Prostate gland (tissue), 2 donors: Measurements from ENCODE around the gene STEAP3. TPM values are rescaled to one million over a fixed set of nuclear protein-coding genes. Genes with fewer than 3 reads are reported as not detected.

Source experiments
- DNase-seq: peaks from one replicate; pipeline ENCODE4 v3.0.0-alpha.2; 2019; ENCODE audit warnings: low spot score
- H3K27ac ChIP-seq, 2 donors: fragments of 200-600 bp; sonication (generic); 2 replicates each; pipeline ENCODE4 v1.5.1; 2017 to 2019
- H3K27me3 ChIP-seq: fragments of 200-600 bp; sonication (generic); replicated peaks from 2 replicates; pipeline ENCODE4 v1.5.1; 2019; ENCODE audit not compliant: insufficient read depth
- H3K36me3 ChIP-seq, 2 donors: fragments of 200-600 bp; sonication (generic); 1 replicate in 1 of 2; 2 replicates in 1 of 2; pipeline versions ENCODE4 v1.5.1 to v1.8.1; 2017 to 2019
- H3K4me1 ChIP-seq: fragments of 200-600 bp; sonication (generic); replicated peaks from 2 replicates; pipeline ENCODE4 v1.5.1; 2019
- H3K4me3 ChIP-seq, 2 donors: fragments of 200-600 bp; sonication (generic); 2 replicates each; pipeline ENCODE4 v1.5.1; 2017 to 2019
- H3K9me3 ChIP-seq: fragments of 200-600 bp; sonication (generic); 2 replicates; pipeline ENCODE4 v1.5.1; 2017
- POLR2A ChIP-seq: fragments of 450-650 bp; IDR thresholded peaks from one replicate; pipeline ENCODE4 v1.6.1; 2016; ENCODE audit warnings: antibody characterized with exemption, mild to moderate bottlenecking
- POLR2AphosphoS5 ChIP-seq: sonication (generic); formaldehyde crosslinking; IDR thresholded peaks from one replicate; pipeline ENCODE4 v1.6.1; 2017; ENCODE audit warnings: antibody characterized with exemption
- WGBS: methylation state at CpG from one replicate; pipeline ENCODE4 v1.1.5; 2018; 5-methylcytosine and 5-hydroxymethylcytosine counted together
- intact Hi-C: fragments of 100-400 bp; cut with DNase I; formaldehyde crosslinking; loops from one replicate; pipeline ENCODE4 v1.14.2; 2022
- total RNA-seq, 2 donors: library from RNA; depleted of rRNA; stranded (reverse); fragments of >200 nt; gene quantifications; one replicate each; pipeline ENCODE4 v1.1.0, GENCODE V29; 2016
- TF ChIP-seq, protein P1 (sequence below), 4 experiments: fragments of 200-600 bp in 2 of 4; fragments of 450-650 bp in 2 of 4; sonication (generic) in 2 of 4; IDR thresholded peaks; 1 replicate in 3 of 4; 2 replicates in 1 of 4; pipeline ENCODE4 v1.5.1; 2016 to 2019; ENCODE audit warnings: antibody characterized with exemption in 4 of 4, mild to moderate bottlenecking in 2 of 4, moderate library complexity in 2 of 4

STEAP3 gene
- total RNA-seq, 2 donors from 2014 or later, result 15.3 to 25.1 TPM

DNA sequence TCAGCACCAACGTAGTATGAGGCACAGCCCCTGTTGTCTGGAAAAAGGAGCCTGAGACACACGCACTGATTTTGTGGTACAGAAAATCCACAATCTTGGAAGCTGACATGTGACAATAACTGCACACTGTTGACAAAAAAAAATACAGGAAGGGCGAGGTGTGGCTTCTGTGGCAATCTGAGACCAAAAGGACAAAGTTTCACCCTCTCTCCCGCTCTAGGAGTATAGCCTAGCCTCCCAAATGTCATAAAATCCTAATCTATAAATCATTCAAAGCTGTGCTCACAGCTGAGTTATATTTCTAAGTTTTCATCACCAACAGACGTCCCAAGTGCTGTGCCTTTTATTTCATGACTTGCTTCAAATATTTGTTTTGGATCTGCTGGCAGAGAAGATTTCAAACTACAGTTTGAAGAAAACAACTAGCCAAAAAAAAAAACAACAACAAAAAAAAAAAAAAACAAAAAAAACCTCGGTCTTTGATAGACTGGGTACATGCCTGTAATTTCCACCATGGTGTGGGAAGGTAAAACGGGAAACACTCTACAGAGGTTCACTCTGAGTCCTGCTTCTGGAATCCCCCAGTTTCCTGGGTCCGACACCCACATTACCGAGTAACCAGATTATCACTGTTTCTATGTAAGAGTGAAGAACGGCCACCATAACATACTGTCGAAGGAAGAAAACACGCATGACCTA lies 82.0 kb downstream of the STEAP3 start:
- TF ChIP-seq POLR2A (no peak), POLR2AphosphoS5 (peak; percentile 33)
- DNase-seq, result no peak
- no peaks in the 10 kb centered on the region for H3K27me3 ChIP-seq
- peak overlapping the region; percentile 75 to 79 for H3K27ac ChIP-seq
- H3K36me3 ChIP-seq, result no peaks in the 10 kb centered on the region
- intact Hi-C loops, result no loop called here
- no peaks in the 10 kb centered on the region for H3K9me3 ChIP-seq
- no peaks in the 10 kb centered on the region for H3K4me1 ChIP-seq
- peak overlapping the region; percentile 1 to 24 for H3K4me3 ChIP-seq
- 43% methylated on average over 12 of the region's 12 CpGs for WGBS

DNA sequence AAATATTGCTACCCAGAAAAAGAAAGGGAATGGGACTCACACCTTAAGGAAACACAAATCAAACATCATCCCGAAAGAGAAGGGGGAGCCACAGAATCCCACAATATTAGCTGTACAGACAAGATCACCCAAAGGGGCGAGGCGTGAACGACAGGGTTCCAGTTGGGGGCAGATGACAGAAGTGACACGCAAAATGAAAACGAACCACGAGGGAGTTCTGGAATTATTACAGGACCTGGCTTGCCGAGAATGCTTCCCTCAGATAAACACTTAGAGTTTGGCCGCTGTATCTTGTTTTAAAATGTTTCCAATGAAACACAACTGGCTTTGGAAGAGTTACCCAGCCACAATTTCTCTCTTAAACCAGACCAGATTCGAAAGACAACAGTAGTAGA lies 82.6 kb downstream of the STEAP3 start:
- no peaks in the 10 kb centered on the region for H3K27me3 ChIP-seq
- WGBS, result 17% methylated on average over 10 of the region's 10 CpGs
- H3K36me3 ChIP-seq, result no peaks in the 10 kb centered on the region
- H3K4me3 ChIP-seq, result peak overlapping the region; percentile 1 to 24
- H3K4me1 ChIP-seq, result no peaks in the 10 kb centered on the region
- TF ChIP-seq POLR2A, result no peak
- peak; percentile 10 for TF ChIP-seq POLR2AphosphoS5
- intact Hi-C loops, result no loop called here
- DNase-seq, result no peak
- H3K27ac ChIP-seq, result peak overlapping the region; percentile 75 to 79
- H3K9me3 ChIP-seq, result no peaks in the 10 kb centered on the region

DNA sequence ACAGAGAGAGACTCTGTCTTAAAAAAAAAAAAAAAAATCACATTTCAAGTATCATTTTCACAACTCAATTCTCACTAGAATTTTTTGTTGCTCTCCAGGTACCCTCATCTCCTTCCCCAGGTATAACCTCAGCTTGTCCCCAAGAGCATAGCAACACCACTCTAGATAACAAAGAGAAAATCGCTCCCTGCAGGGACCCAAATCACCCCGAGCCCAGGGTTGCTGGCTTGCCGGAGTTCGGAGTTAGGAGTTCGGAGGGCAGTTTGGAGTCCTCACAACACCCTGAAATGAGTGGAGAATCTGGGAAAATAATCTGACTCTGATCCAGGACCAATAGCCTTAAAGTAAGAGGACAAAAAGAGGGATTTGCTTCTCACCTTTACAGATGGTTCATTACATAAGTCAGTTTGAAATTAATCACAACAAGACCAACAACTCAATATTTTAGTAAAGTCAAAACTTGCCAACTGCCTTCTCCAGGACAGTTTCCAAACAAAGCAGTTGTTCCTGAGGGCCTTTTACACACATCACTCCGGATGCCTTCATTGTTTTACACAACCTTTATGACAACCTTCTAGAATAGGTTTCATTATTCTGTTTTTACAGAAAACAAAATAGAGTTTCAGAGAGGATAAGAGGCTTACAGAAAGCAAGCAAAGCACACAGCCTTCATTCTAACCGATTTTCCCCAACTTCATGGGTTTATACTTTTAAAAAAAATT lies 83.9 kb downstream of the STEAP3 start:
- peak overlapping the region in 1 of 2 donors; percentile 79 for H3K27ac ChIP-seq
- no peak overlapping the region for H3K4me3 ChIP-seq
- TF ChIP-seq POLR2AphosphoS5 (no peak), POLR2A (no peak)
- TF ChIP-seq, protein P1, sequence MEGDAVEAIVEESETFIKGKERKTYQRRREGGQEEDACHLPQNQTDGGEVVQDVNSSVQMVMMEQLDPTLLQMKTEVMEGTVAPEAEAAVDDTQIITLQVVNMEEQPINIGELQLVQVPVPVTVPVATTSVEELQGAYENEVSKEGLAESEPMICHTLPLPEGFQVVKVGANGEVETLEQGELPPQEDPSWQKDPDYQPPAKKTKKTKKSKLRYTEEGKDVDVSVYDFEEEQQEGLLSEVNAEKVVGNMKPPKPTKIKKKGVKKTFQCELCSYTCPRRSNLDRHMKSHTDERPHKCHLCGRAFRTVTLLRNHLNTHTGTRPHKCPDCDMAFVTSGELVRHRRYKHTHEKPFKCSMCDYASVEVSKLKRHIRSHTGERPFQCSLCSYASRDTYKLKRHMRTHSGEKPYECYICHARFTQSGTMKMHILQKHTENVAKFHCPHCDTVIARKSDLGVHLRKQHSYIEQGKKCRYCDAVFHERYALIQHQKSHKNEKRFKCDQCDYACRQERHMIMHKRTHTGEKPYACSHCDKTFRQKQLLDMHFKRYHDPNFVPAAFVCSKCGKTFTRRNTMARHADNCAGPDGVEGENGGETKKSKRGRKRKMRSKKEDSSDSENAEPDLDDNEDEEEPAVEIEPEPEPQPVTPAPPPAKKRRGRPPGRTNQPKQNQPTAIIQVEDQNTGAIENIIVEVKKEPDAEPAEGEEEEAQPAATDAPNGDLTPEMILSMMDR (IDR thresholded peaks at IDR 0.05), result no peak
- 83% methylated on average over 7 of the region's 7 CpGs for WGBS
- H3K9me3 ChIP-seq, result no peaks in the 10 kb centered on the region
- intact Hi-C loops, result no loop called here
- DNase-seq, result no peak
- H3K36me3 ChIP-seq, result no peaks in the 10 kb centered on the region
- no peaks in the 10 kb centered on the region for H3K27me3 ChIP-seq
- no peaks in the 10 kb centered on the region for H3K4me1 ChIP-seq

DNA sequence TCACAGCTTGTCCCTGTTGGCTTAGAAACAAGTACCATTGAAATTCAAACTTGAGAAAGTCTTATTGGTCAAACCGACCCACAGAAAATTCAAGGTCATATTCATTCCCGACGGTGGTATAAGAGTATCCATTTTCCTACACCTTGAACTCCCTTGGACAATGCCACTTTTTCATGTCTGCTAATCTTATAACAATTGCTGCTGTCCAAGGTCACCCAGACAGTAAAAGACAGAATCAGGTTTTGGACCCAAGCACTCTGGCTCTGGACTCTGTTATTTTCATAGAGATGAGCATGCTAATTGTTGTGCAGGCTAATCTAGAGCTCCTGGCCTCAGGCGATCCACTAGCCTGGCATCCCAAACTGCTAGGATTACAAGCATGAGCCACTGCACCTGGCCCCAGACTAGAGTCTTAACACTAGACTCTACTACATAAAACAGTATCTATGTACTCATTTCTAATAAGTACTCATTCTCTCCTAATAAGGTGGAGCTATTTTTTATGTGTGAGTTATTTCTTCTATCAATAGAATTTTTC lies 85.2 kb downstream of the STEAP3 start:
- Histone ChIP-seq H3K4me3 (no peak overlapping the region), H3K36me3 (no peaks in the 10 kb centered on the region), H3K27me3 (no peaks in the 10 kb centered on the region), H3K4me1 (no peaks in the 10 kb centered on the region), H3K9me3 (no peaks in the 10 kb centered on the region), H3K27ac (no peak overlapping the region)
- no peak for DNase-seq
- TF ChIP-seq, protein P1 (IDR thresholded peaks at IDR 0.05), result no peak
- no peak for TF ChIP-seq POLR2AphosphoS5
- TF ChIP-seq POLR2A, result no peak
- intact Hi-C loops, result no loop called here
- 93% methylated on average over 4 of the region's 4 CpGs for WGBS

DNA sequence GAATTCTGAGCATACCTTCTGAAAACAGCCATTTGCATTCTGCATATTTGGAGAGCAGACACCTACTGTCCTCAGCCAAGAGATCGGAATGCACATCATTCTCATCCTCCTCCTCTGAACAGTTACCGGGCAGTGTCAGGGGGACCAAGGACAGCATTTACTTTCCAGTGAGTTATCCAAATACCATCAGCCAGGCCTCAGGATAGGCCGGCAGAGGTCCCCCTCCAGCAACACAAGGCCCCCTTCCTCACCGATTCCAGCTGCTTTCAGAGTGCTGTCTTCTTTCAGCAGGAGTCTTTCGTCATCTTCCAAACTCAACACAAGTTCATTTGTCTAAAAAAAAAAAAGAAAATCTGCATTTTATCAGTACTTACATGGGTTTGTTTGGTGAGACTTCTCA lies 87.7 kb downstream of the STEAP3 start:
- intact Hi-C loops, result no loop called here
- no peaks in the 10 kb centered on the region for H3K4me1 ChIP-seq
- no peaks in the 10 kb centered on the region for H3K27me3 ChIP-seq
- no peak for DNase-seq
- 82% methylated on average over 5 of the region's 5 CpGs for WGBS
- H3K27ac ChIP-seq, result no peak overlapping the region
- no peak overlapping the region for H3K4me3 ChIP-seq
- TF ChIP-seq, protein P1 (IDR thresholded peaks at IDR 0.05), result no peak
- no peak for TF ChIP-seq POLR2AphosphoS5
- TF ChIP-seq POLR2A, result no peak
- H3K36me3 ChIP-seq, result no peaks in the 10 kb centered on the region
- no peaks in the 10 kb centered on the region for H3K9me3 ChIP-seq
